HEK293 (cell line): Measurements from ENCODE around the gene PCBD2.

Experiments used
- CTCF ChIA-PET: fragments of 350-600 bp; formaldehyde crosslinking; extraction: SDS; loops from one replicate; lab custom pipeline; 2021; ENCODE audit warnings: antibody characterized with exemption; lab: Yijun Ruan, JAX
- POLR2A ChIA-PET: fragments of 300-600 bp; formaldehyde crosslinking; extraction: SDS; loops from one replicate; lab custom pipeline; 2020; ENCODE audit warnings: antibody characterized with exemption, inconsistent platforms; lab: Yijun Ruan, JAX
- H3K27ac ChIP-seq: fragments of 200-500 bp; sonication (Bioruptor generic); 2 replicates; pipeline ENCODE4 v1.5.1; 2014; ENCODE audit warnings: low read depth, low read length, control low read depth, inconsistent platforms; ENCODE audit errors: extremely low read depth
- H3K36me3 ChIP-seq, 2 experiments: fragments of 200-500 bp in 1 of 2; sonication (Bioruptor generic) in 1 of 2; 1 replicate in 1 of 2; 2 replicates in 1 of 2; pipeline ENCODE4 v1.5.1; 2014 to 2017; ENCODE audit warnings: inconsistent platforms in 2 of 2, low read length in 2 of 2; ENCODE audit not compliant: control insufficient read depth in 2 of 2, insufficient read depth in 1 of 2
- H3K4me1 ChIP-seq: fragments of 200-500 bp; sonication (Bioruptor generic); 2 replicates; pipeline ENCODE4 v1.5.1; 2014; ENCODE audit warnings: mild to moderate bottlenecking, low read length, inconsistent platforms; ENCODE audit not compliant: control insufficient read depth, insufficient read depth
- H3K4me3 ChIP-seq: 2 replicates; pipeline ENCODE4 v1.5.1; 2011; ENCODE audit warnings: low read depth, mild to moderate bottlenecking, control low read depth, low read length, moderate library complexity
- H3K9me3 ChIP-seq: fragments of 200-500 bp; sonication (Bioruptor generic); 2 replicates; pipeline ENCODE4 v1.5.1; 2014; ENCODE audit warnings: low read depth, low read length, inconsistent platforms; ENCODE audit not compliant: control insufficient read depth, insufficient read depth
- GLIS2 ChIP-seq: fragments of 450-650 bp; formaldehyde crosslinking; IDR thresholded peaks from 2 replicates; pipeline ENCODE4 v1.5.1; 2016; ENCODE audit warnings: missing biosample characterization, missing genetic modification characterization
- HOXA7 ChIP-seq: sonication (generic); formaldehyde crosslinking; IDR thresholded peaks from 2 replicates; pipeline ENCODE4 v1.8.1; 2022; ENCODE audit warnings: missing genetic modification reagents, borderline replicate concordance
- INSM2 ChIP-seq: fragments of 450-650 bp; formaldehyde crosslinking; IDR thresholded peaks from 2 replicates; pipeline ENCODE4 v1.5.1; 2016; ENCODE audit warnings: missing biosample characterization, missing genetic modification characterization
- KLF16 ChIP-seq: fragments of 450-650 bp; formaldehyde crosslinking; IDR thresholded peaks from 2 replicates; pipeline ENCODE4 v1.5.1; 2017; ENCODE audit warnings: missing biosample characterization, missing genetic modification characterization
- SCRT2 ChIP-seq: fragments of 450-650 bp; formaldehyde crosslinking; IDR thresholded peaks from 2 replicates; pipeline ENCODE4 v1.5.1; 2016; ENCODE audit warnings: missing biosample characterization, missing genetic modification characterization
- TSHZ1 ChIP-seq: fragments of 450-650 bp; formaldehyde crosslinking; IDR thresholded peaks from 2 replicates; pipeline ENCODE4 v1.5.1; 2016; ENCODE audit warnings: missing biosample characterization, missing genetic modification characterization, borderline replicate concordance
- ZBTB20 ChIP-seq: fragments of 450-650 bp; formaldehyde crosslinking; IDR thresholded peaks from 2 replicates; pipeline ENCODE4 v1.5.1; 2016; ENCODE audit warnings: missing biosample characterization, missing genetic modification characterization
- ZFP3 ChIP-seq: fragments of 450-650 bp; formaldehyde crosslinking; IDR thresholded peaks from 2 replicates; pipeline ENCODE4 v1.5.1; 2016; ENCODE audit warnings: low read depth, missing biosample characterization, missing genetic modification characterization
- ZNF174 ChIP-seq: fragments of 450-650 bp; formaldehyde crosslinking; IDR thresholded peaks from 2 replicates; pipeline ENCODE4 v1.5.0; 2017; ENCODE audit warnings: missing biosample characterization, mild to moderate bottlenecking, missing genetic modification characterization
- ZNF202 ChIP-seq: fragments of 450-650 bp; formaldehyde crosslinking; IDR thresholded peaks from 2 replicates; pipeline ENCODE4 v1.5.1; 2016; ENCODE audit warnings: missing biosample characterization, missing genetic modification characterization, borderline replicate concordance
- ZNF223 ChIP-seq: fragments of 450-650 bp; formaldehyde crosslinking; IDR thresholded peaks from 2 replicates; pipeline ENCODE4 v1.5.1; 2016; ENCODE audit warnings: missing biosample characterization, missing genetic modification characterization
- ZNF239 ChIP-seq: fragments of 450-650 bp; formaldehyde crosslinking; IDR thresholded peaks from 2 replicates; pipeline ENCODE4 v1.5.1; 2016; ENCODE audit warnings: missing biosample characterization, missing genetic modification characterization
- ZNF248 ChIP-seq: fragments of 450-650 bp; formaldehyde crosslinking; IDR thresholded peaks from 2 replicates; pipeline ENCODE4 v1.5.1; 2017; ENCODE audit warnings: missing biosample characterization, missing genetic modification characterization
- ZNF292 ChIP-seq: fragments of 450-650 bp; formaldehyde crosslinking; IDR thresholded peaks from 2 replicates; pipeline ENCODE4 v1.5.1; 2016; ENCODE audit warnings: low read depth, missing biosample characterization, missing genetic modification characterization, borderline replicate concordance
- ZNF341 ChIP-seq: fragments of 450-650 bp; formaldehyde crosslinking; IDR thresholded peaks from 2 replicates; pipeline ENCODE4; 2016; ENCODE audit warnings: low read depth, missing biosample characterization, missing genetic modification characterization
- ZNF354C ChIP-seq: fragments of 450-650 bp; formaldehyde crosslinking; IDR thresholded peaks from 2 replicates; pipeline ENCODE4 v1.5.1; 2016; ENCODE audit warnings: missing biosample characterization, missing genetic modification characterization, low read depth, borderline replicate concordance
- ZNF473 ChIP-seq: fragments of 450-650 bp; formaldehyde crosslinking; IDR thresholded peaks from 2 replicates; pipeline ENCODE4 v1.5.1; 2017; ENCODE audit warnings: missing biosample characterization, missing genetic modification characterization
- ZNF626 ChIP-seq: fragments of 450-650 bp; sonication (Bioruptor Pico); formaldehyde crosslinking; IDR thresholded peaks from 2 replicates; pipeline ENCODE4 v1.5.1; 2018; ENCODE audit warnings: missing biosample characterization, missing genetic modification characterization, inconsistent platforms
- ZNF785 ChIP-seq: fragments of 450-650 bp; formaldehyde crosslinking; IDR thresholded peaks from 2 replicates; pipeline ENCODE4 v1.5.1; 2016; ENCODE audit warnings: missing biosample characterization, missing genetic modification characterization
- TF ChIP-seq, protein P1 (sequence below): fragments of 450-650 bp; IDR thresholded peaks from 2 replicates; pipeline ENCODE4 v1.5.1; 2018; ENCODE audit warnings: missing biosample characterization, missing genetic modification characterization
- TF ChIP-seq, protein P2 (sequence below): fragments of 450-650 bp; formaldehyde crosslinking; IDR thresholded peaks from 2 replicates; pipeline ENCODE4 v1.5.1; 2016; ENCODE audit warnings: missing biosample characterization, missing genetic modification characterization, low read depth
- TF ChIP-seq, protein P3 (sequence below): fragments of 450-650 bp; formaldehyde crosslinking; IDR thresholded peaks from 2 replicates; pipeline ENCODE4 v1.5.1; 2016; ENCODE audit warnings: missing biosample characterization, missing genetic modification characterization

Gene PCBD2

DNA sequence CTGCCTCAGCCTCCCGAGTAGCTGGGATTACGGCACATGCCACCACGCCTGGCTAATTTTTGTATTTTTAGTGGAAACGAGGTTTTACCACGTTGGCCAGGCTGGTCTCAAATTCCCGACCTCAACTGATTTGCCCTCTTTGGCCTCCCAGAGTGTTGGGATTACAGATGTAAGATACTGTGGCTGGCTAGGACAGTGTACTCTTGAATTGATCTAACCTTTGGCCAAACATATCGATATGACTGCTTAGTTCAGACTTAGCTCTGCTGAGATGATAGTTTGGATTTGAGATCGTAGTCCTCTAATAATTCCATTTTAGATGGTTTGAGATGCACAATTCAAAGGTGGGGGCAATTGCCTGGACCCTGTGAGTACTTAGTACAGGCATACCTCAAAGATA lies 15.6 kb upstream of the PCBD2 start:
- TF ChIP-seq ZNF239 (tag by site-specific recombination) (no peak), ZNF174 (tag by site-specific recombination) (no peak), SCRT2 (tag by site-specific recombination) (0 out of 2 replicates have a peak, but pooled peaks have one; percentile 2)
- TF ChIP-seq, protein P1, sequence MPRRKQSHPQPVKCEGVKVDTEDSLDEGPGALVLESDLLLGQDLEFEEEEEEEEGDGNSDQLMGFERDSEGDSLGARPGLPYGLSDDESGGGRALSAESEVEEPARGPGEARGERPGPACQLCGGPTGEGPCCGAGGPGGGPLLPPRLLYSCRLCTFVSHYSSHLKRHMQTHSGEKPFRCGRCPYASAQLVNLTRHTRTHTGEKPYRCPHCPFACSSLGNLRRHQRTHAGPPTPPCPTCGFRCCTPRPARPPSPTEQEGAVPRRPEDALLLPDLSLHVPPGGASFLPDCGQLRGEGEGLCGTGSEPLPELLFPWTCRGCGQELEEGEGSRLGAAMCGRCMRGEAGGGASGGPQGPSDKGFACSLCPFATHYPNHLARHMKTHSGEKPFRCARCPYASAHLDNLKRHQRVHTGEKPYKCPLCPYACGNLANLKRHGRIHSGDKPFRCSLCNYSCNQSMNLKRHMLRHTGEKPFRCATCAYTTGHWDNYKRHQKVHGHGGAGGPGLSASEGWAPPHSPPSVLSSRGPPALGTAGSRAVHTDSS (tag by site-specific recombination): no peak
- Histone ChIP-seq H3K9me3 (no peaks in the 10 kb centered on the region), H3K4me1 (no peaks in the 10 kb centered on the region), H3K4me3 (no peak overlapping the region), H3K36me3 (peaks cover 14 to 28% of the 10 kb centered on the region in 2 experiments; a peak in 2 of 3 replicates), H3K27ac (no peak overlapping the region)
- ChIA-PET POLR2A (no interaction called here), CTCF (no interaction called here)

DNA sequence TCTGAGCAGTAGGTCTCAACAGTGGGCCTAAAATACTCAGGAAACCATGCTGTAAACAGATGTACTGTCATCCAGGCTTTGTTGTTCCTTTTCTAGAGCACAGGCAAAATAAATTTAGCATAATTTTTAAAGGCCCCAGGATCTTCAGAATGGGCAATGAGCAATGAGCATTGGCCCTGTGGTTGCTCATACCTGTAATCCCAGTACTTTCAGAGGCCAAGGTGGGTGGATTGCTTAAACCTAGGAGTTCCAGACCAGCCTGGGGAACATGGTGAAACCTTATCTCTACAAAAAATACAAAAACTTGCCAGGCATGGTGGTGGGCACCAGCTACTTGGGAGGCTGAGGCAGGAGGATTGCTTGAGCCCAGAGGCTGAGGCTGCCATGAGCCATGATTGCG lies 13.5 kb upstream of the PCBD2 start:
- ChIA-PET POLR2A (no interaction called here), CTCF (interaction anchor here (0.7 to 0.9 kb wide), 2 partner anchors 152 to 303 kb away, joined by 5 read pairs; no protein-coding TSS in a partner anchor)
- Histone ChIP-seq H3K4me1 (no peaks in the 10 kb centered on the region), H3K4me3 (no peak overlapping the region), H3K9me3 (no peaks in the 10 kb centered on the region), H3K36me3 (peaks cover 14 to 38% of the 10 kb centered on the region in 2 experiments; a peak in 2 of 3 replicates), H3K27ac (no peak overlapping the region)
- TF ChIP-seq ZNF473: no peak
- TF ChIP-seq ZNF248: no peak
- TF ChIP-seq, protein P2, sequence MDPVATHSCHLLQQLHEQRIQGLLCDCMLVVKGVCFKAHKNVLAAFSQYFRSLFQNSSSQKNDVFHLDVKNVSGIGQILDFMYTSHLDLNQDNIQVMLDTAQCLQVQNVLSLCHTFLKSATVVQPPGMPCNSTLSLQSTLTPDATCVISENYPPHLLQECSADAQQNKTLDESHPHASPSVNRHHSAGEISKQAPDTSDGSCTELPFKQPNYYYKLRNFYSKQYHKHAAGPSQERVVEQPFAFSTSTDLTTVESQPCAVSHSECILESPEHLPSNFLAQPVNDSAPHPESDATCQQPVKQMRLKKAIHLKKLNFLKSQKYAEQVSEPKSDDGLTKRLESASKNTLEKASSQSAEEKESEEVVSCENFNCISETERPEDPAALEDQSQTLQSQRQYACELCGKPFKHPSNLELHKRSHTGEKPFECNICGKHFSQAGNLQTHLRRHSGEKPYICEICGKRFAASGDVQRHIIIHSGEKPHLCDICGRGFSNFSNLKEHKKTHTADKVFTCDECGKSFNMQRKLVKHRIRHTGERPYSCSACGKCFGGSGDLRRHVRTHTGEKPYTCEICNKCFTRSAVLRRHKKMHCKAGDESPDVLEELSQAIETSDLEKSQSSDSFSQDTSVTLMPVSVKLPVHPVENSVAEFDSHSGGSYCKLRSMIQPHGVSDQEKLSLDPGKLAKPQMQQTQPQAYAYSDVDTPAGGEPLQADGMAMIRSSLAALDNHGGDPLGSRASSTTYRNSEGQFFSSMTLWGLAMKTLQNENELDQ (tag by site-specific recombination): no peak
- TF ChIP-seq HOXA7: no peak
- TF ChIP-seq SCRT2 (tag by site-specific recombination): no peak
- TF ChIP-seq ZFP3 (tag by site-specific recombination): no peak
- no peak for TF ChIP-seq TSHZ1 (tag by site-specific recombination)
- no peak for TF ChIP-seq ZNF292
- TF ChIP-seq KLF16: no peak
- TF ChIP-seq ZNF341 (tag by site-specific recombination): no peak
- TF ChIP-seq ZNF202 (tag by site-specific recombination): no peak
- no peak for TF ChIP-seq ZBTB20 (tag by site-specific recombination)
- TF ChIP-seq ZNF785: no peak
- TF ChIP-seq ZNF626: no peak
- no peak for TF ChIP-seq ZNF354C (tag by site-specific recombination)
- no peak for TF ChIP-seq GLIS2 (tag by site-specific recombination)
- no peak for TF ChIP-seq ZNF223 (tag by site-specific recombination)
- TF ChIP-seq, protein P3, sequence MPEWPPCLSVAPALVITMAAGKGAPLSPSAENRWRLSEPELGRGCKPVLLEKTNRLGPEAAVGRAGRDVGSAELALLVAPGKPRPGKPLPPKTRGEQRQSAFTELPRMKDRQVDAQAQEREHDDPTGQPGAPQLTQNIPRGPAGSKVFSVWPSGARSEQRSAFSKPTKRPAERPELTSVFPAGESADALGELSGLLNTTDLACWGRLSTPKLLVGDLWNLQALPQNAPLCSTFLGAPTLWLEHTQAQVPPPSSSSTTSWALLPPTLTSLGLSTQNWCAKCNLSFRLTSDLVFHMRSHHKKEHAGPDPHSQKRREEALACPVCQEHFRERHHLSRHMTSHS (tag by site-specific recombination): no peak
- no peak for TF ChIP-seq INSM2
